ENCODE results near the gene CLEC18A. TPM values are rescaled to one million over a fixed set of nuclear protein-coding genes. Genes with fewer than 3 reads are reported as not detected.

The CLEC18A gene
- total and polyA plus RNA-seq, 2 of the 4 experiments (the other 2 are of a cell fraction) = under 0.01 TPM; not detected in 1

DNA sequence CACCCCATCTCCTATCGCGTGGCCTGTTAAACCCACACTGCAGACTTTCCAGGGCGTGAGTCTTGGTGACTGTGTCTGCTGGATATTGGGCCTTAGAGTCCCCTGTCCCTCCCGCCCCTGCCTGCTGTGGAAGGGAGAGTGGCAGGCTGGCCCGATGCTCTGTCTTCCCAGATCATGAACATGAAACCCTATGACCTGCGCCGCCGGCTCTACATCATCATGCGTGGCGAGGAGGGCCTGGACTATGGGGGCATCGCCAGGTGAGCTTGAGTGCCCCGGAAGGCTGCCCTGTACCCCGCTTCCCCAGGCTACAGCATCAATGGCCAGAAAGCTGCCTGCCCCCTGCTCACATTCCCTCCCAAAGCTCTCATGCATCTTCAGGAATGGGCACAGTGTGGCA, 19.5 kb upstream of the CLEC18A start:
- Histone ChIP-seq H3K79me1 (ENCODE audit: low read depth in 1 of 2, low read length in 2 of 2) (peaks cover 0 to 4% of the 10 kb centered on the region in 2 experiments; a peak in 1 of 4 replicates), H3K18ac (ENCODE audit: low read depth, low read length) (no peak overlapping the region), H3K9ac (ENCODE audit: low read depth, low read length) (no peak overlapping the region), H2BK20ac (ENCODE audit: low read depth, low read length) (no peak overlapping the region), H3K9me3 (ENCODE audit: control insufficient read depth, insufficient read depth, low read length) (no peaks in the 10 kb centered on the region), H3K4ac (ENCODE audit: low read depth, low read length) (no peak overlapping the region), H2BK15ac (ENCODE audit: low read depth, low read length) (no peak overlapping the region), H3K9me1 (ENCODE audit: insufficient read depth, low read length) (0 out of 2 replicates have a peak, but pooled peaks cover 2% of the 10 kb centered on the region), H2AK9ac (replicated peaks; ENCODE audit: low read depth, low read length, poor library complexity) (no peak overlapping the region), H4K5ac (ENCODE audit: low read depth, low read length) (no peak overlapping the region), H3K27ac (ENCODE audit: insufficient read depth, low read length) (no peak overlapping the region), H3K23ac (ENCODE audit: low read depth, low read length) (no peak overlapping the region), H2AK5ac (ENCODE audit: low read depth, low read length) (no peak overlapping the region), H2BK120ac (ENCODE audit: low read depth, low read length) (no peak overlapping the region), H4K20me1 (ENCODE audit: insufficient read depth, low read length) (no peaks in the 10 kb centered on the region), H2AFZ (replicated peaks; ENCODE audit: low read length, poor library complexity) (no peak overlapping the region), H4K8ac (ENCODE audit: low read depth in 2 of 2, low read length in 2 of 2) (no peak overlapping the region), H3K56ac (ENCODE audit: extremely low read depth, insufficient read depth, low read length) (no peak overlapping the region), H2BK5ac (ENCODE audit: low read depth, low read length, poor library complexity, severe bottlenecking) (no peak overlapping the region), H3K27me3 (ENCODE audit: control insufficient read depth, insufficient read depth, low read length) (no peaks in the 10 kb centered on the region), H3K14ac (replicated peaks; ENCODE audit: low read depth, low read length) (no peak overlapping the region), H4K91ac (ENCODE audit: insufficient read depth, low read depth, low read length) (no peak overlapping the region), H3K4me1 (ENCODE audit: control insufficient read depth, insufficient read depth, low read length) (peaks cover 2% of the 10 kb centered on the region; the same call in 1 of the 2 replicates), H3K4me2 (ENCODE audit: low read depth, low read length) (no peak overlapping the region), H3K4me3 (ENCODE audit: insufficient read depth, low read depth, low read length) (no peak overlapping the region), H3K36me3 (ENCODE audit: control insufficient read depth, insufficient read depth, low read length) (peaks cover 34% of the 10 kb centered on the region)
- 97% methylated on average over 6 of the region's 13 CpGs; no CpG with 5 or more reads in 1 of the 2 experiments for WGBS, 2 experiments (ENCODE audit: extremely low coverage in 2 of 2, insufficient read length in 1 of 2)
- intact Hi-C loops (cut with micrococcal nuclease) = loop anchor here (5.0 kb wide), 1 partner anchor 219 kb away; no protein-coding TSS in a partner anchor
- CTCF ChIA-PET = interaction anchor here (1.2 kb wide), 1 partner anchor 134 kb away, joined by 3 read pairs; no protein-coding TSS in a partner anchor
- TF ChIP-seq, protein P1, sequence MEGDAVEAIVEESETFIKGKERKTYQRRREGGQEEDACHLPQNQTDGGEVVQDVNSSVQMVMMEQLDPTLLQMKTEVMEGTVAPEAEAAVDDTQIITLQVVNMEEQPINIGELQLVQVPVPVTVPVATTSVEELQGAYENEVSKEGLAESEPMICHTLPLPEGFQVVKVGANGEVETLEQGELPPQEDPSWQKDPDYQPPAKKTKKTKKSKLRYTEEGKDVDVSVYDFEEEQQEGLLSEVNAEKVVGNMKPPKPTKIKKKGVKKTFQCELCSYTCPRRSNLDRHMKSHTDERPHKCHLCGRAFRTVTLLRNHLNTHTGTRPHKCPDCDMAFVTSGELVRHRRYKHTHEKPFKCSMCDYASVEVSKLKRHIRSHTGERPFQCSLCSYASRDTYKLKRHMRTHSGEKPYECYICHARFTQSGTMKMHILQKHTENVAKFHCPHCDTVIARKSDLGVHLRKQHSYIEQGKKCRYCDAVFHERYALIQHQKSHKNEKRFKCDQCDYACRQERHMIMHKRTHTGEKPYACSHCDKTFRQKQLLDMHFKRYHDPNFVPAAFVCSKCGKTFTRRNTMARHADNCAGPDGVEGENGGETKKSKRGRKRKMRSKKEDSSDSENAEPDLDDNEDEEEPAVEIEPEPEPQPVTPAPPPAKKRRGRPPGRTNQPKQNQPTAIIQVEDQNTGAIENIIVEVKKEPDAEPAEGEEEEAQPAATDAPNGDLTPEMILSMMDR (conservative IDR thresholded peaks at IDR 0.05; ENCODE audit: low read depth, low read length) = no peak
- TF ChIP-seq CHD1 (IDR thresholded peaks at IDR 0.05; ENCODE audit: low read depth, low read length) (no peak), RAD21 (IDR thresholded peaks at IDR 0.05; ENCODE audit: low read length) (no peak), BHLHE40 (IDR thresholded peaks at IDR 0.05; ENCODE audit: low read depth, low read length) (no peak), MAZ (IDR thresholded peaks at IDR 0.05; ENCODE audit: borderline replicate concordance, low read depth, low read length) (no peak), FOS (IDR thresholded peaks at IDR 0.05; ENCODE audit: low read depth, low read length) (no peak), NFE2L2 (IDR thresholded peaks at IDR 0.05; ENCODE audit: low read depth, low read length) (no peak), RFX5 (IDR thresholded peaks at IDR 0.05; ENCODE audit: low read depth, low read length) (no peak), RCOR1 (IDR thresholded peaks at IDR 0.05; ENCODE audit: insufficient replicate concordance, low read length) (no peak), SMC3 (IDR thresholded peaks at IDR 0.05; ENCODE audit: low read depth, low read length) (no peak), POLR2A (IDR thresholded peaks at IDR 0.05; ENCODE audit: low read depth, low read length) (no peak), MXI1 (IDR thresholded peaks at IDR 0.05; ENCODE audit: borderline replicate concordance, low read depth, low read length) (no peak), CEBPB (IDR thresholded peaks at IDR 0.05; ENCODE audit: low read depth, low read length) (no peak), MAFK (IDR thresholded peaks at IDR 0.05; ENCODE audit: low read depth, low read length) (no peak)
- TF ChIP-seq, protein P2, sequence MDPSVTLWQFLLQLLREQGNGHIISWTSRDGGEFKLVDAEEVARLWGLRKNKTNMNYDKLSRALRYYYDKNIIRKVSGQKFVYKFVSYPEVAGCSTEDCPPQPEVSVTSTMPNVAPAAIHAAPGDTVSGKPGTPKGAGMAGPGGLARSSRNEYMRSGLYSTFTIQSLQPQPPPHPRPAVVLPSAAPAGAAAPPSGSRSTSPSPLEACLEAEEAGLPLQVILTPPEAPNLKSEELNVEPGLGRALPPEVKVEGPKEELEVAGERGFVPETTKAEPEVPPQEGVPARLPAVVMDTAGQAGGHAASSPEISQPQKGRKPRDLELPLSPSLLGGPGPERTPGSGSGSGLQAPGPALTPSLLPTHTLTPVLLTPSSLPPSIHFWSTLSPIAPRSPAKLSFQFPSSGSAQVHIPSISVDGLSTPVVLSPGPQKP (IDR thresholded peaks at IDR 0.05; ENCODE audit: borderline replicate concordance, low read depth, low read length) = no peak
- TF ChIP-seq, protein P3, sequence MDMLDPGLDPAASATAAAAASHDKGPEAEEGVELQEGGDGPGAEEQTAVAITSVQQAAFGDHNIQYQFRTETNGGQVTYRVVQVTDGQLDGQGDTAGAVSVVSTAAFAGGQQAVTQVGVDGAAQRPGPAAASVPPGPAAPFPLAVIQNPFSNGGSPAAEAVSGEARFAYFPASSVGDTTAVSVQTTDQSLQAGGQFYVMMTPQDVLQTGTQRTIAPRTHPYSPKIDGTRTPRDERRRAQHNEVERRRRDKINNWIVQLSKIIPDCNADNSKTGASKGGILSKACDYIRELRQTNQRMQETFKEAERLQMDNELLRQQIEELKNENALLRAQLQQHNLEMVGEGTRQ (IDR thresholded peaks at IDR 0.05; ENCODE audit: low read depth, low read length) = no peak
- BruUV-seq (replicated peaks) = no TSS peak
- no peak for ATAC-seq (ENCODE audit: low read depth)
- POLR2A ChIA-PET (ENCODE audit: unreplicated experiment) = no interaction called here
- dilution Hi-C loops (cut with HindIII; ENCODE audit: low sequenced_read_pairs, unreplicated experiment) = no loop called here
- in situ Hi-C loops (cut with MboI; ENCODE audit: low sequenced_read_pairs) = loop anchor here (5.0 kb wide), 1 partner anchor 134 kb away; no protein-coding TSS in a partner anchor
- no peak for DNase-seq
